Panc1 (cell line): ENCODE results near the gene CAMKMT. TPM values are rescaled to one million over a fixed set of nuclear protein-coding genes. Genes with fewer than 3 reads are reported as not detected.

ENCODE experiments used
- ATAC-seq: fragments of 200-7000 bp; cut with Tn5 transposase; 2 replicates; pipeline ENCODE4 v1.9.1; 2020; ENCODE audit warnings: mild to moderate bottlenecking, moderate library complexity
- BruUV-seq: library from RNA; stranded (reverse); fragments of 400-500 nt; replicated peaks from 2 replicates; lab custom pipeline; 2021; lab: Mats Ljungman, UMichigan
- CTCF ChIA-PET: fragments of 300-600 bp; sonication (Branson Sonifier 250); formaldehyde crosslinking; loops from one replicate; lab custom pipeline; 2022; ENCODE audit warnings: antibody characterized with exemption; lab: Charles Lee
- POLR2A ChIA-PET: fragments of 300-600 bp; sonication (Branson Sonifier 250); formaldehyde crosslinking; loops from one replicate; lab custom pipeline; 2022; ENCODE audit warnings: antibody characterized with exemption; lab: Charles Lee
- DNase-seq: peaks from one replicate; pipeline ENCODE4 v3.0.0-alpha.2; 2010; ENCODE audit warnings: low read depth, low spot score
- H3K27ac ChIP-seq: 2 replicates; pipeline ENCODE4 v1.5.1; 2011; ENCODE audit warnings: mild to moderate bottlenecking, low read length, inconsistent platforms
- H3K27me3 ChIP-seq: fragments of 200-500 bp; sonication (Bioruptor generic); 2 replicates; pipeline ENCODE4 v1.6.0; 2014; ENCODE audit warnings: low read length, inconsistent platforms; ENCODE audit not compliant: control insufficient read depth, insufficient read depth
- H3K36me3 ChIP-seq: fragments of 200-500 bp; sonication (Bioruptor generic); 2 replicates; pipeline ENCODE4 v1.5.1; 2014; ENCODE audit warnings: inconsistent platforms, mild to moderate bottlenecking, low read length, moderate library complexity; ENCODE audit not compliant: control insufficient read depth, insufficient read depth
- H3K4me1 ChIP-seq: 2 replicates; pipeline ENCODE4 v1.5.1; 2011; ENCODE audit warnings: inconsistent platforms, mild to moderate bottlenecking, low read length, moderate library complexity; ENCODE audit not compliant: control insufficient read depth, insufficient read depth
- H3K4me3 ChIP-seq, 2 experiments: 2 replicates each; pipeline ENCODE4 v1.5.1; 2011 to 2012; ENCODE audit warnings: low read depth in 2 of 2, low read length in 2 of 2, mild to moderate bottlenecking in 2 of 2, inconsistent platforms in 1 of 2, moderate library complexity in 1 of 2
- H3K9me3 ChIP-seq: fragments of 200-500 bp; sonication (Bioruptor generic); 2 replicates; pipeline ENCODE4 v1.5.1; 2014; ENCODE audit warnings: low read depth, mild to moderate bottlenecking, inconsistent platforms, low read length, moderate library complexity; ENCODE audit not compliant: control insufficient read depth, insufficient read depth
- CTCF ChIP-seq: fragments of 450-650 bp; IDR thresholded peaks from 2 replicates; pipeline ENCODE4 v1.5.1; 2017; ENCODE audit warnings: mild to moderate bottlenecking
- POLR2AphosphoS5 ChIP-seq: IDR thresholded peaks from 2 replicates; pipeline ENCODE4 v1.6.1; 2012; ENCODE audit warnings: mild to moderate bottlenecking, low read depth, low read length, moderate library complexity
- SIN3A ChIP-seq: IDR thresholded peaks from 2 replicates; pipeline ENCODE4 v1.6.1; 2012; ENCODE audit warnings: low read depth, mild to moderate bottlenecking, low read length, moderate library complexity, borderline replicate concordance; ENCODE audit not compliant: insufficient read depth
- TCF7L2 ChIP-seq: IDR thresholded peaks from 2 replicates; pipeline ENCODE4 v1.6.1; 2011; ENCODE audit warnings: mild to moderate bottlenecking, low read depth, low read length, inconsistent platforms
- in situ Hi-C: cut with HindIII; loops from 2 replicates; pipeline ENCODE4 v1.10.0; 2016; ENCODE audit warnings: low sequenced_read_pairs, low pct_unique_long_range_greater_than_20kb
- intact Hi-C: fragments of 100-400 bp; cut with micrococcal nuclease; formaldehyde crosslinking; loops from one replicate; pipeline ENCODE4 v1.10.0; 2022; ENCODE audit not compliant: unreplicated experiment
- total RNA-seq: library from RNA; stranded (reverse); gene quantifications from one replicate; pipeline ENCODE4 v1.2.1, GENCODE V29; 2021; ENCODE audit not compliant: unreplicated experiment
- TF ChIP-seq, protein P1 (sequence below), 2 experiments: IDR thresholded peaks; 2 replicates each; pipeline ENCODE4 v1.6.1; 2011 to 2012; ENCODE audit warnings: low read depth in 2 of 2, control low read depth in 1 of 2, low read length in 1 of 2, mild to moderate bottlenecking in 1 of 2, moderate library complexity in 1 of 2; ENCODE audit not compliant: insufficient read depth in 1 of 2

CAMKMT gene
- total RNA-seq, 1 experiment from 2014 or later: 12.6 TPM

DNA sequence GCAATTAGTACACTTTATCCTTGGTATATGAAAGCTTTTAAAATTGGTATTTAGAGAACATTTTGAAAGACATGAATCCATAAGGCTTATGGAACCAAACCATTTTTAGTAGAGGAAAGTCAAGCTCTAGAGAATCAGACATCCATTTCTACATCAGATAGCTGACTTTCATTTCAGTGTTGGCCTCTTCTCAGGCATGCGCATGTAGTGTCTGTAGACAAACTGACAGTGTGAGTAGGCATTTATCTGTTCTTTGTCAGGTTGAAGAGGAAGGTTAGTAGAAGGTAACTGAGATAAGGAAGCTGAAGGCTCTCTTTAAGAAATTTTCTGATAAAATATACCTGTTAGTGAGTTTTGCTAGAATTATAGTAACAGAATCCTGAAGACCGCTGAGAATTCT lies 357.8 kb downstream of the CAMKMT start:
- TF ChIP-seq POLR2AphosphoS5: no peak
- TF ChIP-seq, protein P1, sequence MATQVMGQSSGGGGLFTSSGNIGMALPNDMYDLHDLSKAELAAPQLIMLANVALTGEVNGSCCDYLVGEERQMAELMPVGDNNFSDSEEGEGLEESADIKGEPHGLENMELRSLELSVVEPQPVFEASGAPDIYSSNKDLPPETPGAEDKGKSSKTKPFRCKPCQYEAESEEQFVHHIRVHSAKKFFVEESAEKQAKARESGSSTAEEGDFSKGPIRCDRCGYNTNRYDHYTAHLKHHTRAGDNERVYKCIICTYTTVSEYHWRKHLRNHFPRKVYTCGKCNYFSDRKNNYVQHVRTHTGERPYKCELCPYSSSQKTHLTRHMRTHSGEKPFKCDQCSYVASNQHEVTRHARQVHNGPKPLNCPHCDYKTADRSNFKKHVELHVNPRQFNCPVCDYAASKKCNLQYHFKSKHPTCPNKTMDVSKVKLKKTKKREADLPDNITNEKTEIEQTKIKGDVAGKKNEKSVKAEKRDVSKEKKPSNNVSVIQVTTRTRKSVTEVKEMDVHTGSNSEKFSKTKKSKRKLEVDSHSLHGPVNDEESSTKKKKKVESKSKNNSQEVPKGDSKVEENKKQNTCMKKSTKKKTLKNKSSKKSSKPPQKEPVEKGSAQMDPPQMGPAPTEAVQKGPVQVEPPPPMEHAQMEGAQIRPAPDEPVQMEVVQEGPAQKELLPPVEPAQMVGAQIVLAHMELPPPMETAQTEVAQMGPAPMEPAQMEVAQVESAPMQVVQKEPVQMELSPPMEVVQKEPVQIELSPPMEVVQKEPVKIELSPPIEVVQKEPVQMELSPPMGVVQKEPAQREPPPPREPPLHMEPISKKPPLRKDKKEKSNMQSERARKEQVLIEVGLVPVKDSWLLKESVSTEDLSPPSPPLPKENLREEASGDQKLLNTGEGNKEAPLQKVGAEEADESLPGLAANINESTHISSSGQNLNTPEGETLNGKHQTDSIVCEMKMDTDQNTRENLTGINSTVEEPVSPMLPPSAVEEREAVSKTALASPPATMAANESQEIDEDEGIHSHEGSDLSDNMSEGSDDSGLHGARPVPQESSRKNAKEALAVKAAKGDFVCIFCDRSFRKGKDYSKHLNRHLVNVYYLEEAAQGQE (IDR thresholded peaks at IDR 0.05; ENCODE audit: insufficient read depth in 1 of 2, low read depth in 2 of 2, low read length in 1 of 2): no peak
- no peak for TF ChIP-seq CTCF
- TF ChIP-seq SIN3A: no peak
- TF ChIP-seq TCF7L2: no peak
- no peak overlapping the region for H3K27ac ChIP-seq
- DNase-seq (no peak), ATAC-seq (no peak)
- no peaks in the 10 kb centered on the region for H3K27me3 ChIP-seq
- CTCF ChIA-PET: no interaction called here
- H3K36me3 ChIP-seq: no peaks in the 10 kb centered on the region
- no peaks in the 10 kb centered on the region for H3K9me3 ChIP-seq
- no peaks in the 10 kb centered on the region for H3K4me1 ChIP-seq
- in situ Hi-C loops: no loop called here
- H3K4me3 ChIP-seq: no peak overlapping the region
- intact Hi-C loops: loop anchor here (5.0 to 10.0 kb wide), 2 partner anchors 235 to 327 kb away; no protein-coding TSS in a partner anchor
- BruUV-seq: no TSS peak
- POLR2A ChIA-PET: no interaction called here

GRCh38 chr2:44722026-44722625 lies 360.4 kb downstream of the CAMKMT start:
- H3K4me3 ChIP-seq: no peak overlapping the region
- no peaks in the 10 kb centered on the region for H3K27me3 ChIP-seq
- H3K27ac ChIP-seq: no peak overlapping the region
- no TSS peak for BruUV-seq
- CTCF ChIA-PET: no interaction called here
- no peaks in the 10 kb centered on the region for H3K36me3 ChIP-seq
- DNase-seq: no peak
- H3K9me3 ChIP-seq: no peaks in the 10 kb centered on the region
- H3K4me1 ChIP-seq: no peaks in the 10 kb centered on the region
- POLR2A ChIA-PET: no interaction called here
- TF ChIP-seq SIN3A: no peak
- no peak for TF ChIP-seq TCF7L2
- intact Hi-C loops: no loop called here
- in situ Hi-C loops: no loop called here
- no peak for ATAC-seq

DNA sequence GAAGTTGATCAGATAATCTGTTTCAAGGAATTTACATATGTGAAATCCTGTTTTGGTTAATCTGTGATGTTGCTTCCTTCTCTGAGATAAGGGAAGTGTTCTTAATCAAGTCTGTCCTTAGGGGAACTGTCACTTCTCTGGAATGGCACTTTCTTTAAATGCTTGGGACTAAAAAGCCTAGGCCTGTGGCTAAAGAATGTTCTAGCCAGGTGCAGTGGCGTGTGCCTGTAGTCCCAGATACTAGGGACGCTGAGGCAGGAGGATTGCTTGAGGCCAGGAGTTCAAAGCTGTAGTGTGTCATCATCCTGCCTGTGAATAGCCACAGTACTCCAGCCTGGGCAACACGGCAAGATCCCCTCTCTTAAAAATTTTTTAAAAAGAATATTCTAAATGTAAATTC lies 362.2 kb downstream of the CAMKMT start:
- Histone ChIP-seq H3K9me3 (no peaks in the 10 kb centered on the region), H3K27me3 (no peaks in the 10 kb centered on the region), H3K27ac (no peak overlapping the region), H3K4me3 (no peak overlapping the region), H3K36me3 (no peaks in the 10 kb centered on the region), H3K4me1 (no peaks in the 10 kb centered on the region)
- CTCF ChIA-PET: no interaction called here
- in situ Hi-C loops: no loop called here
- POLR2A ChIA-PET: no interaction called here
- no peak for TF ChIP-seq POLR2AphosphoS5
- TF ChIP-seq TCF7L2: no peak
- TF ChIP-seq SIN3A: no peak
- TF ChIP-seq CTCF: no peak
- TF ChIP-seq, protein P1 (IDR thresholded peaks at IDR 0.05; ENCODE audit: insufficient read depth in 1 of 2, low read depth in 2 of 2, low read length in 1 of 2): no peak
- ATAC-seq (no peak), DNase-seq (no peak)
- intact Hi-C loops: no loop called here
- BruUV-seq: no TSS peak
